SK-N-MC (cell line): ENCODE data around the gene COG2.

Source experiments
- DNase-seq: peaks from one replicate; pipeline ENCODE4 v3.0.0-alpha.2; 2011; ENCODE audit warnings: low read depth, low spot score
- H3K27ac ChIP-seq: fragments of 200-600 bp; sonication (generic); 2 replicates; pipeline ENCODE4 v1.5.1; 2016; ENCODE audit warnings: mixed run types
- H3K36me3 ChIP-seq: fragments of 200-600 bp; sonication (generic); 2 replicates; pipeline ENCODE4 v1.6.1; 2017; ENCODE audit warnings: antibody characterized with exemption, low read length, mixed read lengths; ENCODE audit not compliant: insufficient read depth
- H3K4me3 ChIP-seq: fragments of 200-600 bp; sonication (generic); 2 replicates; pipeline ENCODE4 v1.5.1; 2016
- H3K9ac ChIP-seq: fragments of 200-600 bp; sonication (generic); 2 replicates; pipeline ENCODE4 v1.8.0; 2017; ENCODE audit warnings: mixed run types, mixed read lengths; ENCODE audit not compliant: insufficient read length
- H3K9me3 ChIP-seq: fragments of 200-600 bp; sonication (generic); 2 replicates; pipeline ENCODE4 v1.6.1; 2017; ENCODE audit warnings: low read depth, mild to moderate bottlenecking, antibody characterized with exemption, low read length, moderate library complexity, mixed read lengths
- EZH2 ChIP-seq: fragments of 200-600 bp; sonication (generic); IDR thresholded peaks from one replicate; pipeline ENCODE4 v1.6.1; 2017; ENCODE audit warnings: antibody characterized with exemption
- FOXP2 ChIP-seq: optimal IDR thresholded peaks from 2 replicates; pipeline ENCODE3; 2011; ENCODE audit warnings: mild to moderate bottlenecking, moderate library complexity; ENCODE audit not compliant: insufficient read depth; ENCODE audit errors: extremely low read length, control extremely low read depth
- POLR2AphosphoS5 ChIP-seq: IDR thresholded peaks from 2 replicates; pipeline ENCODE4 v1.6.1; 2012; ENCODE audit warnings: mild to moderate bottlenecking, low read depth, low read length, borderline replicate concordance

The COG2 gene

DNA sequence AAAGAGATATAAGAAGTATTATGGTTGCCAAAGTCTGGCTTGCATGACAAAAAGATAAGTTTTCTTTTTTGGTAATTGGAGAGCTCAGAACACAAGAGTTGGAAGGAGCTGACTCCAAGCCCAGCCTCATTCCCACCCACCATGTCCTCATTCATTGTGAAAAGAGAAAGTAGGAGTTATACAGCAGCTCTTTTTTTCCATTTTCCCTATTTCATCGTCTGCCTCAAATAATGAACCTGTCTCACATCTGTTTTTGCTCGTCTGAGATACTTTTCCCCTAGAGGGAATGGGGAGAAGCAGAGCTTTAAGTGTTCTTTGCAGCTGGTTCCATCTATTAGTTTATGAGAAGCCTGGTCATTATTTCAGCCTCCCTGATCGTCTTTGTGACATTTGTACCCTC lies 36.9 kb downstream of the COG2 start:
- no peak overlapping the region for H3K9ac ChIP-seq
- H3K4me3 ChIP-seq = no peak overlapping the region
- H3K27ac ChIP-seq = no peak overlapping the region
- no peak for DNase-seq
- no peaks in the 10 kb centered on the region; the same call in 1 of the 2 replicates for H3K9me3 ChIP-seq
- H3K36me3 ChIP-seq = peaks cover 42% of the 10 kb centered on the region
- TF ChIP-seq EZH2 (no peak), FOXP2 (no peak), POLR2AphosphoS5 (no peak)

DNA sequence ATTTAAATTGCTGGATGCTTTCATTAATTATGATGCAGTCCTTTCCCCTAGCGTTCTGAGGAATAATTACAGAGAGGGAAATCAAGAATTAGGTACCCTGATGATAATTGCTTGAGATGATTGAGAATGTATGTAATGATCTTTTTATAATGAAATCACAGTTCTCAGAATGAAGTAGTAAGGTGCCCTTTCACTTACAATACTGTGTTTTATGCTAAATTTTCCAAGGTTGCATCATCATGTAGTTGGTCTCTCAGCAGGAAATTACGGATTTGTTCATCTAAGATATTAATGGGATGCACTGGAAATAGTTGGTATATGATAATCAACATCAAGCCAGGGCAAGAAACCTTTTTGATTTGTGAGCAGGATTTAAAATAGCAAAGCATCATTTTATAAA lies 37.5 kb downstream of the COG2 start:
- Histone ChIP-seq H3K4me3 (no peak overlapping the region), H3K9ac (no peak overlapping the region), H3K27ac (no peak overlapping the region), H3K9me3 (no peaks in the 10 kb centered on the region; the same call in 1 of the 2 replicates), H3K36me3 (peaks cover 49% of the 10 kb centered on the region)
- no peak for DNase-seq
- no peak for TF ChIP-seq POLR2AphosphoS5
- no peak for TF ChIP-seq EZH2
- no peak for TF ChIP-seq FOXP2

DNA sequence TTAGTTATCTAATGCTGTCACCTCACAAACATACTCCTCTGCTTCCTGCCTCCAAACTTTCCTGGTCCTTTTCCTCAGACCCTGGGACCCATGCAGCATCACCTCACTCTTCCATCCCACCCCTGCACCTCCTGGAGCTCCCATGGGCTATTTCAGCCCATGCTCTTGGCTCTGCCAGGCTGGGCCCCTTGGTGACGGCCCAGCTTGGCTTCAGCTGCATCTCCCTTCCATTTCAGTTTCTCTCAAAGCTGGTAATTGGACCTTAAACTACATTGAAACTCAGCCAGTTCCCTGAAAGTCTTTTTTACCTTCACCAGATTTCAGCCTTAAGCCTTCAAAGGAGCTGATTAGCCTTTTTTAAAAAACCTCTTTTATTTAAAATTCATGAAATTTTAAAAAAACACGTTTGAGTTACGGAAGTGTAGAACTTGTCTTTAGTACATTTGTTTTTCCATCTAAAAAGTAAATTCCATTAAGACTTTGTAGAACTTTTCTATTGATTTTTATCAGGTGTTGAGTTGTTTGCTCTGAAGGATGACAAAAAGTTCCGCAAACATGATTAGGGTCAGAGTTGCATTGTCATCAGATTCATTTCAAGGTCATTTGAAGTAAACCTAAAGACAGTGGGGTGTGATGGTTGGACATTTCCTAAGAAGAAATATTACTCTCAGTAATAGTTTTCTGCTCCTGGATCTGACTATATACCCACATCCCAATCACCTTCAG lies 38.2 kb downstream of the COG2 start:
- H3K36me3 ChIP-seq = peaks cover 53% of the 10 kb centered on the region
- DNase-seq = no peak
- H3K27ac ChIP-seq = no peak overlapping the region
- no peak overlapping the region for H3K4me3 ChIP-seq
- no peak overlapping the region for H3K9ac ChIP-seq
- TF ChIP-seq POLR2AphosphoS5 (no peak), FOXP2 (no peak), EZH2 (no peak)
- H3K9me3 ChIP-seq = no peaks in the 10 kb centered on the region; the same call in 1 of the 2 replicates

DNA sequence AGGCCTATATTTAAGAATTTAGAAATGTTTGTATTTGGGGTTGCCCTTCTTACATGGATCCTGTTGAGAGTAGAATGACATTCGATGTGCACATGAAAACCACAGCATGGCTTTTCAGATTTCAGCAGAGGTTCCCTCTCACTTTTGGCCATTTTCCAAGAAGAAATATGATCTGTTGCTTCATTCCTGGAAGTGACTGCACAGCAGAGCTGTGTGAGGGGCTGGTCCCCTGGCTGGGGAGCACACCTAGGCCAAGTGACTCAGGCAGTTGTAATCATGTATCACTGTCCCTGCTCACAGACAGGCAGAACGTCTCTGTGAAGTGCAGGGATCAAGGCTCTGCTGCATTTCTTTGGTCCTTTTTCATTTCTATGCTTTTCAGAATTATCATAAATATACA lies 39.3 kb downstream of the COG2 start:
- DNase-seq = peak; percentile 30
- Histone ChIP-seq H3K27ac (no peak overlapping the region), H3K4me3 (no peak overlapping the region), H3K36me3 (peaks cover 49% of the 10 kb centered on the region), H3K9ac (no peak overlapping the region), H3K9me3 (no peaks in the 10 kb centered on the region)
- TF ChIP-seq FOXP2 = no peak
- no peak for TF ChIP-seq POLR2AphosphoS5
- TF ChIP-seq EZH2 = no peak

DNA sequence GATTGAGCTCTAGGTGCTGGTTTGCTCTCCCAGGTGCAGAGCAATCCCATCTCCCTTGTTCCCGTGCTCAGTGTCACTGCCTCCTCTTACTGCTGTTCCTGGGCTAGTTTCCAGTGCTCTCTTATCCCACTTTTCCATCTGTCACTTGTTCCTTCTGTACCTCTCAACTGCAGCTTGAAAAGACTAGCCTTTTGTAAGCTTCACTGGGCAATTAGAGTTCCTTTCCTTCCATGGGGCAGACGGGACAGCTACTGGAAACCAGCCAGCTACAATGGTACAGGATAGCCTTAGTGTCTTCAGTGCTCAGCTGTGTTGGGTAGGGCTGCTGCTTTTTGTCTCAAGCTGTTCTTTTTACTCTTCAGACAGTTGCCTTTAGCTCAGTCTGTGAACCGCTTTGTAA lies 40.0 kb downstream of the COG2 start:
- peaks cover 54% of the 10 kb centered on the region for H3K36me3 ChIP-seq
- TF ChIP-seq EZH2 (no peak), FOXP2 (no peak), POLR2AphosphoS5 (no peak)
- no peak overlapping the region for H3K27ac ChIP-seq
- no peak for DNase-seq
- no peak overlapping the region for H3K4me3 ChIP-seq
- no peak overlapping the region for H3K9ac ChIP-seq
- no peaks in the 10 kb centered on the region for H3K9me3 ChIP-seq

DNA sequence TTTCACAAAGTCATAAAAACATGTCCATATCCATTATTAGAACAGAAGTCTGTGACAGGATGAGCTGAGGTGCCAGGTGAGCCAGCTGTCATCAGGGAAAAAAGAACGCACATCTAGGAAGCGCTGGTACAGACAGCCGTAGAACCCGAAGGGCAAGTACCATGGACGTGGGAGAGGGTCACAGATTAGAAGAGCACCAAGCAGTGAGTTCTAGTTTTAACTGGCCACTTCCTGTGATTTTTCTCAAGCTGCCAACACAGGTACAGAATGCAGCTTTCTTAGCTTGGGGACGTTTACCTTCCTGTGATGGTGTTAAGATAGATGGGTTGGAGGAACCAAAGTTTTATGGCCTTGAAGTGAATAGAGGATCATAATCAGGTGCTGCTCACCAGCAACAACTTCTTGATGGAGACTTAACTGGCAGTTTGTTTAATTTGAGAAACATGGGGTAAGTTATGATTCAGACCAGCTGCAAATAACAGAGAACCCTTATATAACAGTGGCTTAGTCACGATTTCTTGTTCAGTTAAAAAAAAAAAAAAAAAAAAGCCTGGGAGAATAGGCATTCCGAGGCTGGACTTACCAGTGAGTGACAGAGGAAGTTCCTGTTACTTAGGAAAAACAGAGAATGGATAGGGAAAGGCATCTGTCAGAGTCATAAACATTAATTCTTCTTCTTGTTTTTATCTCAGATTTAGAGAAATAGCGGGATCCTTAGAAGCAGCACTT lies 40.8 kb downstream of the COG2 start:
- H3K27ac ChIP-seq = no peak overlapping the region
- H3K9ac ChIP-seq = no peak overlapping the region
- TF ChIP-seq EZH2 = no peak
- no peak for TF ChIP-seq POLR2AphosphoS5
- no peak for TF ChIP-seq FOXP2
- DNase-seq = no peak
- H3K4me3 ChIP-seq = no peak overlapping the region
- H3K36me3 ChIP-seq = peaks cover 54% of the 10 kb centered on the region
- H3K9me3 ChIP-seq = no peaks in the 10 kb centered on the region

DNA sequence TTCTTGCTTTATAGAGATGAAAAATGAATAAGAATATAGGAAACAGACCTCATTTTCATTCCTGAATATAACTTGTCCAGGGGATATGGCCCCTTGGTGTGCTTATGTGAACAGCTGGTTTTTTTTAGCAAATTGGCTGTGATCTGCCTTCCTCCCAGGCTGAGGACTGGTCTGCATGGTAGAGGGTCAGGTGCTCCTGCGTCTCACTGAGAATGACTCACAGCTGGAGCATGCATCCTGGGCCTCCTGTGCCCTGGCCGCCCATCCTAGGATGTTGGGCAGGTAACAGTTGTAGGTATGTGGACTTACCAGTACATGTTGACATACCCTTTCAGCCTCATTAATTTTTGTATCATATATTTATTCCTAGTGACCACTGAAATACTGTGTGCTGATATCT lies 41.9 kb downstream of the COG2 start:
- Histone ChIP-seq H3K4me3 (no peak overlapping the region), H3K9me3 (no peaks in the 10 kb centered on the region), H3K9ac (no peak overlapping the region), H3K27ac (no peak overlapping the region), H3K36me3 (peaks cover 48% of the 10 kb centered on the region)
- TF ChIP-seq POLR2AphosphoS5 (no peak), EZH2 (no peak)
- DNase-seq = no peak

DNA sequence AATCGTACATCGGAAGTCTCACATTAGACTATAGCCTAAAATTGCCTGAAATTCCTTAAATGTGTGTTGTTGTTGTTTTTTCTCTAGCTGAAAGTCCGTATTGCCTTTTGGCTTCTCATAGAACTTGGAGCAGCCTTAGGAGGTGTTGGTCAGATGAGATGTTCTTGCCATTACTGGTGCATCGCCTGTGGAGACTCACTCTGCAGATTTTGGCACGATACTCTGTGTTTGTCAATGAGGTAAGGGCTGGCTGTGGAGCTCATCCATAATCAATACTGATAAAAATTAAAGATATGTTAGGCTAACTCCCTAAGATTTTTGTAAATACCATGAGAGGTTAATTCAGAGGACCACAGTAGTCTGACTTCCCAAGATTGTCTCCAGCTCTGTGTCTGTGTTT lies 42.7 kb downstream of the COG2 start:
- Histone ChIP-seq H3K9me3 (no peaks in the 10 kb centered on the region), H3K27ac (no peak overlapping the region), H3K9ac (no peak overlapping the region), H3K4me3 (no peak overlapping the region), H3K36me3 (peaks cover 42% of the 10 kb centered on the region)
- DNase-seq = no peak
- no peak for TF ChIP-seq FOXP2
- TF ChIP-seq POLR2AphosphoS5 = no peak
- TF ChIP-seq EZH2 = no peak

DNA sequence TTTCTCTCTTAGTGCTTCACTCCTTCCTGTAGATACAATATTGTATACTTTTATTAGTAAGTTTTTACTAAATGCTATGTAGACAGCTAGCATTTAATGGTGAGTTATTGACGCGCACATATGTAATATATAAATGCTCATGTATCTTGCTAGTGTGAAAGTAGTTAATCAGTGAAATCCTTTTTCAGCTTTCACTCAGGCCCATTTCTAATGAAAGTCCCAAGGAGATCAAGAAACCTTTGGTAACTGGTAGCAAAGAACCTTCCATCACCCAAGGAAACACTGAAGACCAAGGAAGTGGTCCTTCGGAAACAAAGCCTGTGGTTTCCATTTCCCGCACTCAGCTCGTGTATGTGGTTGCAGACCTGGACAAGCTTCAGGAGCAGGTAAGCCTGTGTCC lies 44.5 kb downstream of the COG2 start:
- DNase-seq = no peak
- no peak overlapping the region for H3K27ac ChIP-seq
- no peak overlapping the region for H3K9ac ChIP-seq
- H3K36me3 ChIP-seq = peaks cover 53% of the 10 kb centered on the region
- H3K9me3 ChIP-seq = no peaks in the 10 kb centered on the region
- no peak overlapping the region for H3K4me3 ChIP-seq
- TF ChIP-seq POLR2AphosphoS5 = no peak
- no peak for TF ChIP-seq FOXP2
- TF ChIP-seq EZH2 = no peak

DNA sequence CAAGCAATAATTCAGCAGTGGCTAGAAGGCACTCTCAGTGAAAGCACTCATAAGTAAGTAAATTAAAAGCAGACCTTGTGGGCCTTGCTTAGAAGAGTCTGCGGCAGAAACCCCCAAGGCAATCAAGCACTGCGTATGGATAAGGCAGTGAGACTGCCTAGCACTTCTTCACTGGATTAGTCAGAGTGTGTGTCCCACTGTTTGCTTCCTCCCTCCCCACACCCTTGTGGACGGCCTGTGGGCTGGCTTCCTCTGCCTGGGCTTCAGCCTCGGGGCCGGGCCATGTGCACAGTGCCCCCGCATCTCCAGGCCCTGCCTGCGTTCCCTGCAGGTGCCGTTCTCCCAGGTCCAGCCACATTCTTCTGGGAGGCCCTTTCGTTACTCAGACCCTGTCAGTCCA lies 47.8 kb downstream of the COG2 start:
- Histone ChIP-seq H3K36me3 (peaks cover 56% of the 10 kb centered on the region), H3K9ac (no peak overlapping the region), H3K9me3 (no peaks in the 10 kb centered on the region), H3K4me3 (no peak overlapping the region), H3K27ac (no peak overlapping the region)
- TF ChIP-seq EZH2 (no peak), POLR2AphosphoS5 (no peak), FOXP2 (no peak)
- no peak for DNase-seq
